ENCODE data around the gene PDK2.

PDK2 gene

GRCh38 chr17:50125420-50125997 lies 30.4 kb downstream of the PDK2 start:
- Histone ChIP-seq H2BK12ac (ENCODE audit: low read length) (no peak overlapping the region), H3K79me2 (ENCODE audit: control insufficient read depth, insufficient read depth, low read length, poor library complexity) (peaks cover 2% of the 10 kb centered on the region), H3K18ac (ENCODE audit: low read length) (no peak overlapping the region), H2AK5ac (ENCODE audit: low read length) (no peak overlapping the region), H3K4me2 (ENCODE audit: low read length) (no peak overlapping the region), H4K12ac (ENCODE audit: low read depth, low read length) (no peak overlapping the region), H3K14ac (ENCODE audit: low read length) (no peak overlapping the region), H3K79me1 (ENCODE audit: low read length) (peaks cover 20% of the 10 kb centered on the region), H3K27ac (ENCODE audit: low read depth, low read length) (no peak overlapping the region), H2AFZ (ENCODE audit: insufficient read depth, low read length, poor library complexity) (no peak overlapping the region), H3K4me3 (ENCODE audit: low read depth, low read length) (no peak overlapping the region), H2BK120ac (ENCODE audit: insufficient read depth, low read length, poor library complexity) (no peak overlapping the region), H3K4me1 (ENCODE audit: control insufficient read depth in 1 of 2, insufficient read depth in 2 of 2, low read length in 2 of 2) (peaks cover 28 to 33% of the 10 kb centered on the region in 2 experiments), H2BK5ac (ENCODE audit: low read depth, low read length, poor library complexity) (no peak overlapping the region), H3K27me3 (ENCODE audit: insufficient read depth, low read length) (no peaks in the 10 kb centered on the region), H4K8ac (ENCODE audit: low read depth, low read length) (no peak overlapping the region), H4K91ac (ENCODE audit: low read depth, low read length) (no peak overlapping the region), H3K4ac (ENCODE audit: low read depth, low read length) (no peak overlapping the region), H3K9ac (ENCODE audit: low read length) (no peak overlapping the region), H3K9me3 (ENCODE audit: insufficient read depth, low read depth, low read length) (peaks cover 3% of the 10 kb centered on the region), H3K36me3 (ENCODE audit: control insufficient read depth in 1 of 2, insufficient read depth in 2 of 2, low read length in 2 of 2) (no peaks in the 10 kb centered on the region), H3K23ac (ENCODE audit: low read length) (no peak overlapping the region)
- no peak for DNase-seq
- no CpG with 5 or more reads among the region's 4 CpGs for WGBS (ENCODE audit: extremely low coverage, insufficient coverage, insufficient read length)

- H4K91ac ChIP-seq (ENCODE audit: low read depth, low read length) = peak overlapping the region; percentile 73
- no peak overlapping the region for H2BK5ac ChIP-seq (ENCODE audit: low read depth, low read length, poor library complexity)
- no peak overlapping the region for H3K9ac ChIP-seq (ENCODE audit: low read length)
- H3K4me2 ChIP-seq (ENCODE audit: low read length) = no peak overlapping the region
- H3K9me3 ChIP-seq (ENCODE audit: insufficient read depth, low read depth, low read length) = peaks cover 3% of the 10 kb centered on the region
- peaks cover 20% of the 10 kb centered on the region for H3K79me1 ChIP-seq (ENCODE audit: low read length)
- peaks cover 2% of the 10 kb centered on the region for H3K79me2 ChIP-seq (ENCODE audit: control insufficient read depth, insufficient read depth, low read length, poor library complexity)
- H4K8ac ChIP-seq (ENCODE audit: low read depth, low read length) = peak overlapping the region; percentile 42
- DNase-seq = no peak
- H2BK12ac ChIP-seq (ENCODE audit: low read length) = peak overlapping the region; percentile 48
- no peak overlapping the region for H4K12ac ChIP-seq (ENCODE audit: low read depth, low read length)
- H3K36me3 ChIP-seq (ENCODE audit: control insufficient read depth in 1 of 2, insufficient read depth in 2 of 2, low read length in 2 of 2) = no peaks in the 10 kb centered on the region
- no peak overlapping the region for H3K23ac ChIP-seq (ENCODE audit: low read length)
- peak overlapping the region; percentile 32 for H2AK5ac ChIP-seq (ENCODE audit: low read length)
- no peak overlapping the region for H3K4me3 ChIP-seq (ENCODE audit: low read depth, low read length)
- H3K18ac ChIP-seq (ENCODE audit: low read length) = peak overlapping the region; percentile 72
- peak overlapping the region; percentile 49 for H3K14ac ChIP-seq (ENCODE audit: low read length)
- no peaks in the 10 kb centered on the region for H3K27me3 ChIP-seq (ENCODE audit: insufficient read depth, low read length)
- H3K4ac ChIP-seq (ENCODE audit: low read depth, low read length) = peak overlapping the region; percentile 50
- H3K4me1 ChIP-seq (ENCODE audit: control insufficient read depth in 1 of 2, insufficient read depth in 2 of 2, low read length in 2 of 2) = peaks cover 36 to 37% of the 10 kb centered on the region in 2 experiments
- H2BK120ac ChIP-seq (ENCODE audit: insufficient read depth, low read length, poor library complexity) = peak overlapping the region; percentile 57
- no CpG with 5 or more reads among the region's 6 CpGs for WGBS (ENCODE audit: extremely low coverage, insufficient coverage, insufficient read length)
- no peak overlapping the region for H2AFZ ChIP-seq (ENCODE audit: insufficient read depth, low read length, poor library complexity)
- peak overlapping the region; percentile 21 for H3K27ac ChIP-seq (ENCODE audit: low read depth, low read length)
Observed at GRCh38 chr17:50127697-50128361, 32.7 kb downstream of the PDK2 start.

- no peak overlapping the region for H3K23ac ChIP-seq (ENCODE audit: low read length)
- H4K91ac ChIP-seq (ENCODE audit: low read depth, low read length) = peak overlapping the region; percentile 87
- peak overlapping the region; percentile 15 for H2BK5ac ChIP-seq (ENCODE audit: low read depth, low read length, poor library complexity)
- H3K4me3 ChIP-seq (ENCODE audit: low read depth, low read length) = peak overlapping the region; percentile 73
- peak overlapping the region; percentile 3 for H3K4ac ChIP-seq (ENCODE audit: low read depth, low read length)
- H2BK12ac ChIP-seq (ENCODE audit: low read length) = peak overlapping the region; percentile 76
- H2BK120ac ChIP-seq (ENCODE audit: insufficient read depth, low read length, poor library complexity) = peak overlapping the region; percentile 83
- WGBS (ENCODE audit: extremely low coverage, insufficient coverage, insufficient read length) = no CpG with 5 or more reads among the region's 32 CpGs
- peak overlapping the region; percentile 64 for H3K4me2 ChIP-seq (ENCODE audit: low read length)
- peaks cover 3% of the 10 kb centered on the region for H3K9me3 ChIP-seq (ENCODE audit: insufficient read depth, low read depth, low read length)
- peak overlapping the region; percentile 52 for H4K8ac ChIP-seq (ENCODE audit: low read depth, low read length)
- DNase-seq = no peak
- H3K79me2 ChIP-seq (ENCODE audit: control insufficient read depth, insufficient read depth, low read length, poor library complexity) = peaks cover 2% of the 10 kb centered on the region
- H3K18ac ChIP-seq (ENCODE audit: low read length) = peak overlapping the region; percentile 80
- peaks cover 15% of the 10 kb centered on the region for H3K79me1 ChIP-seq (ENCODE audit: low read length)
- peak overlapping the region; percentile 17 for H2AK5ac ChIP-seq (ENCODE audit: low read length)
- H3K36me3 ChIP-seq (ENCODE audit: control insufficient read depth in 1 of 2, insufficient read depth in 2 of 2, low read length in 2 of 2) = no peaks in the 10 kb centered on the region
- H4K12ac ChIP-seq (ENCODE audit: low read depth, low read length) = peak overlapping the region; percentile 2
- peaks cover 36 to 37% of the 10 kb centered on the region in 2 experiments for H3K4me1 ChIP-seq (ENCODE audit: control insufficient read depth in 1 of 2, insufficient read depth in 2 of 2, low read length in 2 of 2)
- H3K14ac ChIP-seq (ENCODE audit: low read length) = peak overlapping the region; percentile 43
- peak overlapping the region; percentile 17 for H3K9ac ChIP-seq (ENCODE audit: low read length)
- peak overlapping the region; percentile 2 for H2AFZ ChIP-seq (ENCODE audit: insufficient read depth, low read length, poor library complexity)
- no peaks in the 10 kb centered on the region for H3K27me3 ChIP-seq (ENCODE audit: insufficient read depth, low read length)
- peak overlapping the region; percentile 60 for H3K27ac ChIP-seq (ENCODE audit: low read depth, low read length)
Observed at GRCh38 chr17:50128441-50129352, 33.5 kb downstream of the PDK2 start.

- WGBS (ENCODE audit: extremely low coverage, insufficient coverage, insufficient read length) = no CpG with 5 or more reads among the region's 31 CpGs
- H4K8ac ChIP-seq (ENCODE audit: low read depth, low read length) = peak overlapping the region; percentile 59
- no peak overlapping the region for H3K9ac ChIP-seq (ENCODE audit: low read length)
- H3K23ac ChIP-seq (ENCODE audit: low read length) = no peak overlapping the region
- H3K18ac ChIP-seq (ENCODE audit: low read length) = peak overlapping the region; percentile 76
- no peak overlapping the region for H4K12ac ChIP-seq (ENCODE audit: low read depth, low read length)
- no peak overlapping the region for H2BK5ac ChIP-seq (ENCODE audit: low read depth, low read length, poor library complexity)
- H3K4me1 ChIP-seq (ENCODE audit: control insufficient read depth in 1 of 2, insufficient read depth in 2 of 2, low read length in 2 of 2) = peaks cover 31 to 37% of the 10 kb centered on the region in 2 experiments
- peaks cover 14% of the 10 kb centered on the region for H3K79me1 ChIP-seq (ENCODE audit: low read length)
- no peak overlapping the region for H2BK12ac ChIP-seq (ENCODE audit: low read length)
- no peaks in the 10 kb centered on the region for H3K27me3 ChIP-seq (ENCODE audit: insufficient read depth, low read length)
- DNase-seq = no peak
- H2AFZ ChIP-seq (ENCODE audit: insufficient read depth, low read length, poor library complexity) = peak overlapping the region; percentile 56
- no peak overlapping the region for H3K4ac ChIP-seq (ENCODE audit: low read depth, low read length)
- H3K4me2 ChIP-seq (ENCODE audit: low read length) = peak overlapping the region; percentile 64
- no peak overlapping the region for H2AK5ac ChIP-seq (ENCODE audit: low read length)
- peaks cover 3% of the 10 kb centered on the region for H3K9me3 ChIP-seq (ENCODE audit: insufficient read depth, low read depth, low read length)
- peaks cover 2% of the 10 kb centered on the region for H3K79me2 ChIP-seq (ENCODE audit: control insufficient read depth, insufficient read depth, low read length, poor library complexity)
- peaks cover 1 to 3% of the 10 kb centered on the region in 2 experiments for H3K36me3 ChIP-seq (ENCODE audit: control insufficient read depth in 1 of 2, insufficient read depth in 2 of 2, low read length in 2 of 2)
- peak overlapping the region; percentile 73 for H3K4me3 ChIP-seq (ENCODE audit: low read depth, low read length)
- peak overlapping the region; percentile 87 for H4K91ac ChIP-seq (ENCODE audit: low read depth, low read length)
- peak overlapping the region; percentile 65 for H2BK120ac ChIP-seq (ENCODE audit: insufficient read depth, low read length, poor library complexity)
- H3K14ac ChIP-seq (ENCODE audit: low read length) = peak overlapping the region; percentile 69
- no peak overlapping the region for H3K27ac ChIP-seq (ENCODE audit: low read depth, low read length)
Observed at GRCh38 chr17:50129353-50129727, 34.2 kb downstream of the PDK2 start.

Data from trophoblast cell (in vitro differentiated cells and primary cell).